Right lobe of liver (tissue), 4 donors: ENCODE measurements around the gene IL6ST.

Source experiments
- CTCF ChIP-seq, 4 donors: fragments of 200-600 bp in 3 of 4; fragments of 450-650 bp in 1 of 4; IDR thresholded peaks; one replicate each; pipeline versions ENCODE4 v1.5.1 to v1.8.0; 2016 to 2022; ENCODE audit warnings: antibody characterized with exemption in 4 of 4, mild to moderate bottlenecking in 2 of 4
- POLR2A ChIP-seq: fragments of 450-650 bp; IDR thresholded peaks from one replicate; pipeline ENCODE4 v1.6.1; 2017; ENCODE audit warnings: antibody characterized with exemption, mild to moderate bottlenecking
- donor health status: DM: no; HTN: no; CAD: no.
- donor health status: DM: no; HTN: no; CAD: no.
- donor health status: DM: no; HTN: yes; CAD: no.

DNA sequence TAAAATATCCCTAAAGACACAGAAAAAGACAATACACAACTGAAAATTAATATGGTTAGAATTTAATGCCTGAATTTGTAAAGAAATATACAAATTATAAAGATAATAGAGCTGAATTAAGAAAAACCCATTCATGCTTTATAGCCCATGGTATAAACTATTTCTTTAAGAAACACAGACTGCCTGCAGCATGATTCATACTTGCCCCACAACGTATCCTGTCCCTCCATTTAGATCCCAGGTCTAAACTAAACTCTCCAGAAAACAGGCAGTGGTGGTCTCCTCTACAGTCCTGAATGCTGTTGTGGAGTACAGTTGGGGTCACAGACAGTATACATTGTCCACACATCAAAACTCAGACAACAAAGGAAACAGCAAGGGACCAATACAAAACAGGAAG is 24.8 kb downstream of the IL6ST start:
- TF ChIP-seq CTCF (IDR thresholded peaks at IDR 0.05) (no peak), POLR2A (no peak)
